Measurements from ENCODE around the gene SZRD1. TPM values are rescaled to one million over a fixed set of nuclear protein-coding genes. Genes with fewer than 3 reads are reported as not detected.

SZRD1 gene
- total and polyA plus RNA-seq, 9 of the 15 experiments (the other 6 are each of a cell fraction or from before 2014, with no cell fraction given), result 3.9 to 149 (median 82.5) TPM

- TF ChIP-seq, protein P1, sequence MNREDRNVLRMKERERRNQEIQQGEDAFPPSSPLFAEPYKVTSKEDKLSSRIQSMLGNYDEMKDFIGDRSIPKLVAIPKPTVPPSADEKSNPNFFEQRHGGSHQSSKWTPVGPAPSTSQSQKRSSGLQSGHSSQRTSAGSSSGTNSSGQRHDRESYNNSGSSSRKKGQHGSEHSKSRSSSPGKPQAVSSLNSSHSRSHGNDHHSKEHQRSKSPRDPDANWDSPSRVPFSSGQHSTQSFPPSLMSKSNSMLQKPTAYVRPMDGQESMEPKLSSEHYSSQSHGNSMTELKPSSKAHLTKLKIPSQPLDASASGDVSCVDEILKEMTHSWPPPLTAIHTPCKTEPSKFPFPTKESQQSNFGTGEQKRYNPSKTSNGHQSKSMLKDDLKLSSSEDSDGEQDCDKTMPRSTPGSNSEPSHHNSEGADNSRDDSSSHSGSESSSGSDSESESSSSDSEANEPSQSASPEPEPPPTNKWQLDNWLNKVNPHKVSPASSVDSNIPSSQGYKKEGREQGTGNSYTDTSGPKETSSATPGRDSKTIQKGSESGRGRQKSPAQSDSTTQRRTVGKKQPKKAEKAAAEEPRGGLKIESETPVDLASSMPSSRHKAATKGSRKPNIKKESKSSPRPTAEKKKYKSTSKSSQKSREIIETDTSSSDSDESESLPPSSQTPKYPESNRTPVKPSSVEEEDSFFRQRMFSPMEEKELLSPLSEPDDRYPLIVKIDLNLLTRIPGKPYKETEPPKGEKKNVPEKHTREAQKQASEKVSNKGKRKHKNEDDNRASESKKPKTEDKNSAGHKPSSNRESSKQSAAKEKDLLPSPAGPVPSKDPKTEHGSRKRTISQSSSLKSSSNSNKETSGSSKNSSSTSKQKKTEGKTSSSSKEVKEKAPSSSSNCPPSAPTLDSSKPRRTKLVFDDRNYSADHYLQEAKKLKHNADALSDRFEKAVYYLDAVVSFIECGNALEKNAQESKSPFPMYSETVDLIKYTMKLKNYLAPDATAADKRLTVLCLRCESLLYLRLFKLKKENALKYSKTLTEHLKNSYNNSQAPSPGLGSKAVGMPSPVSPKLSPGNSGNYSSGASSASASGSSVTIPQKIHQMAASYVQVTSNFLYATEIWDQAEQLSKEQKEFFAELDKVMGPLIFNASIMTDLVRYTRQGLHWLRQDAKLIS (CRISPR knock-in tag; IDR thresholded peaks at IDR 0.05), result peak; percentile 71; the same call in 1 of the 2 replicates
- TF ChIP-seq PHF21A (IDR thresholded peaks at IDR 0.05; ENCODE audit: borderline replicate concordance, low read depth) (no peak), ZBTB9 (CRISPR knock-in tag; IDR thresholded peaks at IDR 0.05) (peak; percentile 77), ZFP1 (CRISPR knock-in tag; IDR thresholded peaks at IDR 0.05) (no peak), DLX4 (CRISPR knock-in tag; IDR thresholded peaks at IDR 0.05) (no peak), KLF13 (tag; IDR thresholded peaks at IDR 0.05; ENCODE audit: borderline replicate concordance, low read depth) (peak; percentile 43; the same call in 1 of the 2 replicates), CEBPG (CRISPR knock-in tag; IDR thresholded peaks at IDR 0.05) (peak; percentile 31), CEBPG (tag; conservative IDR thresholded peaks at IDR 0.05 in 1 of 2, IDR thresholded peaks at IDR 0.05 in 1 of 2) (peak in 1 of 2 experiments; percentile 51; a peak in 2 of 4 replicates), JUN (IDR thresholded peaks at IDR 0.05; ENCODE audit: borderline replicate concordance, low read depth, low read length) (peak; percentile 61; the same call in 1 of the 2 replicates), JUN (CRISPR knock-in tag; IDR thresholded peaks at IDR 0.05; ENCODE audit: borderline replicate concordance) (peak; percentile 93), IRF9 (tag; IDR thresholded peaks at IDR 0.05) (no peak), KHSRP (IDR thresholded peaks at IDR 0.05) (no peak)
- TF ChIP-seq, protein P2, sequence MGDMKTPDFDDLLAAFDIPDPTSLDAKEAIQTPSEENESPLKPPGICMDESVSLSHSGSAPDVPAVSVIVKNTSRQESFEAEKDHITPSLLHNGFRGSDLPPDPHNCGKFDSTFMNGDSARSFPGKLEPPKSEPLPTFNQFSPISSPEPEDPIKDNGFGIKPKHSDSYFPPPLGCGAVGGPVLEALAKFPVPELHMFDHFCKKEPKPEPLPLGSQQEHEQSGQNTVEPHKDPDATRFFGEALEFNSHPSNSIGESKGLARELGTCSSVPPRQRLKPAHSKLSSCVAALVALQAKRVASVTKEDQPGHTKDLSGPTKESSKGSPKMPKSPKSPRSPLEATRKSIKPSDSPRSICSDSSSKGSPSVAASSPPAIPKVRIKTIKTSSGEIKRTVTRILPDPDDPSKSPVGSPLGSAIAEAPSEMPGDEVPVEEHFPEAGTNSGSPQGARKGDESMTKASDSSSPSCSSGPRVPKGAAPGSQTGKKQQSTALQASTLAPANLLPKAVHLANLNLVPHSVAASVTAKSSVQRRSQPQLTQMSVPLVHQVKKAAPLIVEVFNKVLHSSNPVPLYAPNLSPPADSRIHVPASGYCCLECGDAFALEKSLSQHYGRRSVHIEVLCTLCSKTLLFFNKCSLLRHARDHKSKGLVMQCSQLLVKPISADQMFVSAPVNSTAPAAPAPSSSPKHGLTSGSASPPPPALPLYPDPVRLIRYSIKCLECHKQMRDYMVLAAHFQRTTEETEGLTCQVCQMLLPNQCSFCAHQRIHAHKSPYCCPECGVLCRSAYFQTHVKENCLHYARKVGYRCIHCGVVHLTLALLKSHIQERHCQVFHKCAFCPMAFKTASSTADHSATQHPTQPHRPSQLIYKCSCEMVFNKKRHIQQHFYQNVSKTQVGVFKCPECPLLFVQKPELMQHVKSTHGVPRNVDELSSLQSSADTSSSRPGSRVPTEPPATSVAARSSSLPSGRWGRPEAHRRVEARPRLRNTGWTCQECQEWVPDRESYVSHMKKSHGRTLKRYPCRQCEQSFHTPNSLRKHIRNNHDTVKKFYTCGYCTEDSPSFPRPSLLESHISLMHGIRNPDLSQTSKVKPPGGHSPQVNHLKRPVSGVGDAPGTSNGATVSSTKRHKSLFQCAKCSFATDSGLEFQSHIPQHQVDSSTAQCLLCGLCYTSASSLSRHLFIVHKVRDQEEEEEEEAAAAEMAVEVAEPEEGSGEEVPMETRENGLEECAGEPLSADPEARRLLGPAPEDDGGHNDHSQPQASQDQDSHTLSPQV (IDR thresholded peaks at IDR 0.05), result peak; percentile 95
Measured at GRCh38 chr1:16351994-16352841, 14.8 kb upstream of the SZRD1 start, which contains the start of gene FBXO42 (continued).
